NCI-H82 treated with DMSO at 0.1 percent for 48 hours (cell line): ENCODE measurements around the gene NTNG2.
"Not testable (repeated sequence)": the region's sequence is repeated elsewhere in the genome, so short reads cannot be mapped to it uniquely, and the experiment has no call there.

Source experiments
- DNase-seq: peaks from one replicate; lab custom pipeline; 2025; ENCODE audit not compliant: unreplicated experiment; lab: John Stamatoyannopoulos, UW

NTNG2 gene

DNA sequence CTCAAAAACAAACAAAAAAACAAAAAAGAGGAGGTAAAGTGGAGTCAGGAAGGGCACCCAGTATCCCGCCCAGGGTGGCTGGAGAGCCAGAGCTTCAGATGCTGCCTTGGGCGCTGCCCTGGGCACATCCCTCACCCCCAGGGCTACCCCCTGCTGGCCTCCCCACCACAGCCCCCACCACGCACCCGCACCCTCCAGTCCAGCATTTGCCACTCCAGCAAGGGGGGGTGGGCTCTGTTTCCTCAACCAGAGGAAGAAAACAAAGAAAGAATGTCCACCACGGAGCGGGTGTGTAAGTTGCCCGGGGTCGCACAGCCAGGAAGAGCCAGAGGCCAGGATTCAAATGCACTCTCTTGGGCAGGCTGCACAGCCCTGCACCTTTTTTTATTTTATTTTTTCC lies 86.1 kb downstream of the NTNG2 start:
- DNase-seq: no peak

DNA sequence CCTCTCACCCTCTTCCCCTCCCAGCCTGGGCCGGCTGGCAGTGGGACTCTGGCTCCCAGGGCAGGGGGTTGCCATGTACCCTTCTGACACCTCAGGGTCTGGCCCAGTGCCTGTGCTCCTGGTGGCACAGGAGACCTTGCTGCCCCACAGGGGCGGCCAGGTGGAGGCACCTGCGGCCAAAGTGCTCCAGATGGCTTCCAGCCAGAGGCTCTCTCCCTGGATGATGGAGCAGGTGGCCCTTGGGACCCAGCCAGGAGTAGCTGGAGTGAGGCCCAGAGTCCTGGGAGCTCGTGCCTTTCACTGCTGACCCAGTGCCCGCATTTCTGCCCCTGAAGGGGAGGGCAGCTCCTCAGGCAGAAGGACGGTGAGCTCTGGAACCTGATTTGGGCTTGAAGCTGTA lies 87.3 kb downstream of the NTNG2 start:
- no peak for DNase-seq

DNA sequence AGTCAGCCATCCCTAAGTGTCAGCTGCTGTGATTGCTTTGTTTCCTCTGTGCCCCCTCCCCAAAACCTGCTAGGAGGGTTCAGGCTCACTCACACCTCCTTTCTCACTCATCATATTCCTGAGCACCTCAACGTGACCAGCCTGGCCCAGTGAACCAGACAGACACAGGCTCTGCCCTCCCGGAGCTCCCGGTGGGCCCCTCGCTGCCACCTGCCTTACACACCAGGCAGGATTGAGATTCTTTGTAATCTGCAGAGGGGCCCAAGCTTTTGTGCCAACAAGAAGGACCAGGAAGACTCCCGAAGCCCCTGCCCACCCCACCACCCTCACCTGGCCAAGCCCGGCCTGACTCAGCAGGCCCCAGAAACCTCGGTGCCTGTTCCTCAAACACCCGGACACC lies 87.8 kb downstream of the NTNG2 start:
- no peak for DNase-seq

DNA sequence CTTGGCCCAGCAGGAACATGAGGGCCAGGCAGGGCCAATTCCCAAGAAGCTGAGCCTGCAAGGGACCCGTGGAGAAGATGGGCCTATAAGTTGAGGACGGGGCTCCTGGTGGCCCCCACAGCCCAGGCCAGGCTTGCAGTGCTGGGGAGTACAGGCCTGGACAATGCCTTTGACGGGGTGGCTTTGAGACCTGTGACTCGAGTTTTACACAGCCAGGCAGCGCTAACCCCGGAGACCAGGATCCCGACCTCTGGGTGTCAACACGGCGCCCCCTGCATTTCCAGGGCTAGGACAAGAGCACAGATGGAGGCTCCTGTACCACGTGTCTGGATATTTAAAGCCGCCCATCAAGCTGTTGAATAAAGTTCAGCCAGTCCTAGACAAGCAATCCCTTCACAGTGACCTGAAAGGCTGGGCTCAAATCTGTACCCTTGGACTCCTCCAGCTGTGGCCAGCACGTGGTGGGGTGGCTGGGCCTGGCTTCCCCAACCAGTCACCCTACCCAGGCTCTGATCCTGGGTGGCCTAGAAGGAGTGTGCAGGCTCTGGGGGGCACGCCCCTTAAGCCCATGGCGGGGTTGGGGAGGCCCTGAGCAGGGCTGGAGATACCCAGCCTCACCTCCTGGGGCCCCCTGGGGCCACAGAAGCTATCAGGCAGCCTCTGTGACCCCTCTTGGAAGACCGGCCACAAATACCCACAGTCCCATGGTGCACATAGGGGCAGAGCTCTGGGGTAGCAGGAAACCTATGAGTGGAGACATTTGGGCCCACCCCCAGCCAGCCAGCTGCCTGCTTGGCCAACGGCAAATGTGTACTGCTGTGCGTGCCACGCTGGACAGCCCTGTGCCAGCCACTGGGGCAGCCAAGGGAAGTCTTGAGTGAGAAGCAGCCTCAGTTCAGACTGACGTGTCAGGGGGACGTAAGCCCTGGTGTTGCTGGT lies 88.7 kb downstream of the NTNG2 start:
- no peak for DNase-seq

DNA sequence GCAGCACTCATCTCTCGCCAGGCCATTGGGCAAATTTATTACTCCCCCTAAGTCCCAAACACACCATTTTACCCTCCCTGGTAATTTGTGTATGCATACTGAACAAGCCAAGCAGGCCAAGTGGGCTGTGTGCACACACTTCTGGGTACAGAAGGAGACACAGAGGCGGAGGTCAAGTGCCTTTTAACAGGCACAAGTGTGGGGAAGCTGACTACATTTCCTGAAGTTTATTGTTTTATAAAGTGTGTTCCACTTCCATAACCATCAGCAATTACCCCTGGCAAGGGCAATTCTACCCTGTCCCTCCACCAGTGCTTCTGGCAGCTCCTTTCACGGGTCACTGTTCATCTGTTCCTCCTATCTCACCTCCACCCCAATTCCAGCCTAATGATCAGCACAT lies 99.0 kb downstream of the NTNG2 start:
- no peak for DNase-seq

DNA sequence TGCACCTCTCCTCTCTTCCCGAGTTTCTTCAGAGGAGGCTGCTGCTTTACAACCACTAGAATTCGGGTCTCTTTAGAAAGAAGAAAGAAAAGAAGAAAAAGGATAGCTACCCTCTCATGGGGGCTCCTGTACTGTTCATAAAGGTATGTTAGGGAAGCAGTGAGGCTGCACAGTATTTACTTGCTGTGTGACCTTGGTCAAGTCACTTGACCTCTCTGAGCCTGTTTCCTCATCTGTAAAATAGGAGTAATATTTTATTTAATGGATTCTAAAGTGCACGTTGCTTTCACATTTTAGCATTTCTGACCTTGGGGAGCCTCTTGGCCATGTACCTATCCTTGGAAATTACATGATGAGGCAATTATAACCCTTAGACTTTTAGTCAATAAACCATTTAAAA lies 104.2 kb downstream of the NTNG2 start:
- DNase-seq: no peak

DNA sequence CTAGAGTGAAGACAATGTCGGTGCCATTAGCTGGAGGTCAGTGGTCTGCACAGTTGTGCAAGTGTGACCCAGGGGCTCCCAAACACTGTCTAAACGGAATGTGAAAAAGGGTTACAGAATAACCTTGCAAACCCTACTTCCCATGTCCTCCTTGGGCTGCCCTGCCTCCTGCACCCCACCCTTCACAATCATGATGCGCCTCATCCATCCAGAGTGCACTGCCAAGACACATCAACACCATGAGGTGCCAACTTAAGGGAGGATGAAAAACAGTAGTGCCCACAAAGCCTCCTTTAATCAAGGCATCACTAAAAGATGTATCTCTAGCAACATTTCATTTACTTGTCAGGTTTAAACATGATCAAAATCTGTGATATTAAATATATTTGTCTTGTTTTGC lies 105.8 kb downstream of the NTNG2 start:
- no peak for DNase-seq

DNA sequence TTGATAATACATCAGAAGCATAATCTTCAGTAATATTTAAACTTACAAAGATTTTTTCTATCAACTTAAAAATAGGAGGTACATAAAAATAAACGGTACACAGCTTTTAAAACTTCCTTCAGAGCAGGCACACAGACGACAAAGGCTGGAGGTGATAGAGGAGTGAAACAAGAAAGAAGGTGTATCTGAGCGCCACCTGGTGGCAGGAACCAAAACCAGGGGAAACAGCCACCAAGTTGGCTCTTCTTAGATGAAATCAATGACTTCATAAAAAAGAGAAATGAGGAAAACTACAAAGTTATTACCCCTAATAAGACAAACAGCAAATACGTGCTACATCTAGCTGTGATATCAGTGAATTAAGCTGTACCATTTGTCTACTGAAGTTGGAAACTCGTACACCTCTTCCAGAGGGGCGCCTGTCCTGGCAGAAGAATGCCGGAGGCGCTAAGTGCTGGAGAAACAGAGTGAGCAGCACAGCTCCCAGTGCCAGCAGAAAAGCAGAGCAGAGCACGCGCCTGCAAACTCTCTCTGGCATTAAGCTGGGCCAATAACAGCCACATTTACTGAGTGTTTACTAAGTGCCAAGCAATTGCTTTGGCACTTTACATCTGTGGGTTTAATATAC lies 107.0 kb downstream of the NTNG2 start:
- peak; percentile 28 for DNase-seq

DNA sequence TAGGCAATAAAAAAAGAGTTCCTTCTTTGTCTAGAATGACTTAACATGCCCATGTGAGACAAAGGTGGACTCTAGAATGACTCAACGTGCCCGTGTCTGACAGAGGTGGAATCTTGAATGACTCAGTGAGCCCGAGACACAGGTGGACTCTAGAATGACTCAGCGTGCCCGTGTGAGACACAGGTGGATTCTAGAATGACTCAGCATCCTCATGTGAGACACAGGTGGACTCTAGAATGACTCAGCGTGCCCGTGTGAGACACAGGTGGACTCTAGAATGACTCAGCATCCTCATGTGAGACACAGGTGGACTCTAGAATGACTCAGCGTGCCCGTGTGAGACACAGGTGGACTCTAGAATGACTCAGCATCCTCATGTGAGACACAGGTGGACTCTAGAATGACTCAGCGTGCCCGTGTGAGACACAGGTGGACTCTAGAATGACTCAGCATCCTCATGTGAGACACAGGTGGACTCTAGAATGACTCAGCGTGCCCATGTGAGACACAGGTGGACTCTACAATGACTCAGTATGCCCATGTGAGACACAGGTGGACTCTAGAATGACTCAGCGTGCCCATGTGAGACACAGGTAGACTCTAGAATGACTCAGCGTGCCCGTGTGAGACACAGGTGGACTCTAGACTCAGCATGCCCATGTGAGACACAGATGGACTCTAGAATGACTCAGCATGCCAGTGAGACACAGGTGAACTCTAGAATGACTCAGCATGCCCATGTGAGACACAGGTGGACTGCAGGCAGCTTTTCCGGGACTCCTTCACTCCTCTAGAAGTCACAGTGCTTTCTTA lies 108.1 kb downstream of the NTNG2 start:
- not testable (repeated sequence) for DNase-seq

DNA sequence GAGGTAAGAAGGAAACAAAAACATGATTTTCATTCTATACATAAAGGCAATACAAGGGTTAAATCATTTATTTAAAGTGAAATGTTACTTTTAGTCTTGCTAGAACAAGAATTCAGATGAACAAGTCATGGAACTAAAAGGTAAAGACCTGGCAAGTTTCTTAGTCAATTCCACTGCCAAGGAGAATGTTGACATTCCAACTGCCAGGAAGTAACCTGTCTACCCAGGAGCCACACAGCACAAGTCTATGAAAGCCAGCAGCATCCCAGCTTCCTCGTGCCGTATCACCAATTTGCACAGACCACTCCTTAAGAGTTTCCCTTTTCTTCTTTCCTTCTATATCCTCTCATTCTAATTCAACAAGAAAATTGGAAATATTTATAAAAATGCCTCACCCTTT lies 113.0 kb downstream of the NTNG2 start:
- DNase-seq: no peak

DNA sequence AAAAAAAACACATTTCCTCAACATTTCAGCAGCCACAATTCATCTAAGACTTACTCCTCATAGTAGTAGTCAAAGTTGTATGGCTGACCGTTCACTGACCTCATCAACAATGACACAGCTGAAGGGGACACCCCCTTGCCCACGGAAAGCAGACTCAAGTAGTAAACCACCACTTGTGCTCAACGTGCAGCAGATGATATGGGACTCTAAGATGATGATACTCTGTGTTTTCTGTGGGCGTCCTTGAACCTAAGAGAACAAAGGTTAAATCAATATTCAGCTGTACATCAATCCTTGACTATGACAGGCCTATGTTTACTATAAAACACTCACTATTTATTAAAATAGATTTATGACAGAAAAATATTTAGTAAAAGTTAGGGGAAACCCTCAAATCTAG lies 121.3 kb downstream of the NTNG2 start:
- DNase-seq: no peak

DNA sequence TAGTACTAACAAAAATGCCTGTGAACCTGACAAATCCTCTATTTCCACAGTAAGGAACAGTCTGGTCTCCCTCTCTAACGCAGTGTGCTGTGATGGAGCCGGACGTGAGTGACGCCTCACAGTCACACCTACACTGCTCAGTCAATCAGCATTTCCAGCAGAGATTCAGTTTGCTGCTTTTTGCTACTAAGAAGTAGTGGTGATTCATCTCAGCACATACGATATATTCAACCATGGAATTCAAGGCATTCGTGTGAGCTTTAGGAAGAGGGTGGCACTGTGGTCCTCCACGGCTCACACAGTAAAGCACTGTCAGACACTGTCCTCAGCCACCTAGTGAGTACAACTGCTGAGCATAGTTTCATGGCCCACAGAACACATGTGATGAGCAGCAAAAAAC lies 122.0 kb downstream of the NTNG2 start:
- no peak for DNase-seq

DNA sequence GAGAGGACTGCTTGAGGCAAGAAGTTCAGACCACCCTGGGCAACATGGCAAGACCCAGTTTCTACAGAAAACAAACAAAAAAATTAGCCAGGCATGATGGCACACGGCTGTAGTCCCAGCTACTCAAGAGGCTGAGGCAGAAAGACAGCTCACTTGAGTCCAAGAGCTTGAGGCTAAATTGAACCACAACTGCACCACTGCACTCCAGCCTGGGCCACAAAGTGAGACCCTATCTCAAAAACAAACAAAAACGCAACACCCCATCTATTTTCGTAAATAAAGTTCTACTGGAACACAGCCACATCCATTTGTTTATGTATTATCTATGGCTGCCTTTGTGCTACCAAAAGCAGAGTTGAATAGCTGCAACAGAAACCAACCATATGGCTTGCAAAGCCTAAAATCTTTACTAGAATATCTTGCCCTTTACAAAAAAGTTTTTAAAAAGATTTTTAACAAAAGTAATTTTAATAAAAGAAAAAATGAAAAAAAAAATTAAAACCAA lies 125.5 kb downstream of the NTNG2 start:
- DNase-seq: no peak

DNA sequence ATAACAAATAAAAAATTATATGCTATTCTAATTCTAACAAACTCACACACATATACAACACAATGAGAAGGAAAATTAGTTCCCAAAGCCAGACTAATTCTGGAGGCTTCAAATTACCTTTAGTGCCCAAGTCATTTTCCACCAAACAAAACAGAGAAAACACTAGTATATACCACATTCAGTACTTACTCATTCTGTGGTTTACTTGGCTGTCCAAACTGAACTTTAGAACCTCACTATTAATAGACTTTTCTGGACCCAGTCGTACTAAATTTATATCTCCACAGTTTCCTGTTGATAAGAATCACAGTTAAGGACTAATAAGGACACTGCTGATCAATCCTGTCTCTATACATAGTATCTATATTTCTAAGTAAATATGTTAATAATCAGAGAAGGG lies 126.5 kb downstream of the NTNG2 start:
- no peak for DNase-seq

DNA sequence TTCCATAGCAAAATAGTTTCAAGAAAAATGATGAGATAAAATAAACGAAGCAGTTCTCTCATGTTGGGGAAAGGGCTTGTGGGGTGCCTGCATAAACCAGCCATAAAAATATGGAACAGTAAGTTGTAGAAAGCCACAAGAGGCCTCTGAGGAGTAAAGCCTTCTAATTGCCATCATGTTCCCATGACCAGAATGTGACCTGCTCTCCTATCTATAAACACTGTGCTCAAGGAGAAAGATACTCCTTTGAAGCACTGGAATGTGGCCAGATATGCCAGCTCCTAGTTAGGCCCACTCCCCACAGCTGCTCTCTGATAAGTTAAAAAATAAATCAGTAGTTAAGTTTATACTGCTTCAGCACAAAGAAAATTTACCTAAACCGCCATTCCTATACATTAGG lies 127.1 kb downstream of the NTNG2 start:
- DNase-seq: no peak

DNA sequence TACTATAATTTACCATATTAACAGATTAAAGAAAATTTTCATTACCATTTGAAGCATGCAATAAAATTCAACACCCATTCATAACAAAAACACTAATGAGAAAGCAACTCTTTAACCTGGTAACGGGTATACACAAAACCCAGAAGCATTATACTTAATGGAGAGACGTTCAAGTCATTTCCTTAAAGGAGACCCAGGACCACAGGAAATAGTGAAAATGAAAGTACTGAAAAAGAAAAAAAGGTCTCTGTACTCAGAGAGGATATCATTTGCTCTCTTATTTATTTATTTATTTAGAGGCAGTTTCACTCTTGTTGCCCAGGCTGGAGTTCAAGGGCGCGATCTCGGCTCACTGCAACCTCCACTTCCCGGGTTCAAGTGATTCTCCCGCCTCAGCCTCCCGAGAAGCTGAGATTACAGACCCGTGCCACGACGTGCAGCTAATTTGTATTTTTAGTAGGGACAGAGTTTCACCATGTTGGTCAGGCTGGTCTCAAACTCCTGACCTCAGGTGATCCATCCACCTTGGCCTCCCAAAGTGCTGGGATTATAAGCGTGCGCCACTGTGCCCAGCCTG lies 131.4 kb downstream of the NTNG2 start:
- no peak for DNase-seq
